ENCODE measurements around the gene MCL1.

MCL1 gene

GRCh38 chr1:150535511-150536287, 43.7 kb downstream of the MCL1 start:
- DNase-seq, result no peak

- DNase-seq, result no peak
These were observed 45.4 kb downstream of the MCL1 start for GRCh38 chr1:150534002-150534401.

- no peak for DNase-seq
These were observed 46.5 kb downstream of the MCL1 start for GRCh38 chr1:150532860-150533259.

- DNase-seq, result no peak
These were observed 48.8 kb downstream of the MCL1 start for GRCh38 chr1:150530491-150531159.

GRCh38 chr1:150529017-150529416, 50.4 kb downstream of the MCL1 start:
- DNase-seq, result no peak

GRCh38 chr1:150528196-150528595, 51.2 kb downstream of the MCL1 start:
- no peak for DNase-seq

GRCh38 chr1:150525348-150525747, 54.1 kb downstream of the MCL1 start:
- no peak for DNase-seq

Data from CD4-positive, alpha-beta T cell treated with Interleukin-12 subunit alpha and Interleukin-12 subunit beta, for 1 hour (primary cell).